HepG2 (cell line): ENCODE results near the gene ZBTB22. TPM values are rescaled to one million over a fixed set of nuclear protein-coding genes. Genes with fewer than 3 reads are reported as not detected.

Experiments used
- HDAC1 ChIP-seq: sonication (generic); formaldehyde crosslinking; IDR thresholded peaks from 2 replicates; pipeline ENCODE4 v1.5.1; 2020; ENCODE audit warnings: mild to moderate bottlenecking, missing genetic modification reagents
- HOXA5 ChIP-seq: sonication (generic); formaldehyde crosslinking; IDR thresholded peaks from 2 replicates; pipeline ENCODE4 v1.4.0; 2020; ENCODE audit warnings: missing genetic modification reagents
- IRF2 ChIP-seq: IDR thresholded peaks from 2 replicates; pipeline ENCODE4 v1.6.1; 2018; ENCODE audit warnings: missing genetic modification reagents, missing compliant biosample characterization
- JUN ChIP-seq: sonication (generic); formaldehyde crosslinking; IDR thresholded peaks from 2 replicates; pipeline ENCODE4 v1.4.0; 2020; ENCODE audit warnings: mild to moderate bottlenecking, missing genetic modification reagents
- MAFK ChIP-seq, 2 experiments: IDR thresholded peaks in 1 of 2; conservative IDR thresholded peaks in 1 of 2; 2 replicates each; pipeline ENCODE4 v1.6.1; 2011; ENCODE audit warnings: improper control_type of control experiment in 2 of 2, low read length in 2 of 2
- RAD21 ChIP-seq: fragments of 450-650 bp; formaldehyde crosslinking; IDR thresholded peaks from 2 replicates; pipeline ENCODE4 v1.5.0; 2020; ENCODE audit warnings: mild to moderate bottlenecking
- SP2 ChIP-seq: sonication (generic); formaldehyde crosslinking; IDR thresholded peaks from 2 replicates; pipeline ENCODE4 v1.5.1; 2020; ENCODE audit warnings: mild to moderate bottlenecking, missing genetic modification reagents
- TOPORS ChIP-seq: sonication (generic); formaldehyde crosslinking; IDR thresholded peaks from 2 replicates; pipeline ENCODE4 v1.8.0; 2023; ENCODE audit warnings: mild to moderate bottlenecking, missing genetic modification reagents
- TSC22D2 ChIP-seq: sonication (generic); formaldehyde crosslinking; IDR thresholded peaks from 2 replicates; pipeline ENCODE4 v1.5.1; 2020; ENCODE audit warnings: missing genetic modification reagents, mild to moderate bottlenecking, borderline replicate concordance
- USF2 ChIP-seq, 2 experiments: sonication (generic) in 1 of 2; formaldehyde crosslinking in 1 of 2; IDR thresholded peaks; 2 replicates each; pipeline versions ENCODE4 v1.5.1 to v1.6.1; 2011 to 2020; ENCODE audit warnings: borderline replicate concordance in 1 of 2, low read depth in 1 of 2, low read length in 1 of 2, mild to moderate bottlenecking in 1 of 2, missing genetic modification reagents in 1 of 2, moderate library complexity in 1 of 2
- ZFP82 ChIP-seq: sonication (generic); formaldehyde crosslinking; IDR thresholded peaks from 2 replicates; pipeline ENCODE4 v1.5.1; 2020; ENCODE audit warnings: mild to moderate bottlenecking, missing genetic modification reagents, borderline replicate concordance
- ZNF124 ChIP-seq: sonication (generic); formaldehyde crosslinking; IDR thresholded peaks from 2 replicates; pipeline ENCODE4 v1.4.0; 2020; ENCODE audit warnings: missing genetic modification reagents
- ZNF558 ChIP-seq: sonication (generic); formaldehyde crosslinking; IDR thresholded peaks from 2 replicates; pipeline ENCODE4 v1.9.0; 2022; ENCODE audit warnings: mild to moderate bottlenecking, missing genetic modification reagents, borderline replicate concordance
- ZNF672 ChIP-seq: sonication (generic); formaldehyde crosslinking; IDR thresholded peaks from 2 replicates; pipeline ENCODE4 v1.8.1; 2022; ENCODE audit warnings: missing genetic modification reagents
- polyA plus RNA-seq, 8 experiments: library from polyadenylated mRNA; depleted of rRNA in 3 of 8; stranded (reverse) in 7 of 8; unstranded in 1 of 8; fragments of >200 nt; fragmentation: Illumina TruSeq in 4 of 8; extraction: Trizol in 4 of 8; gene quantifications; 2 replicates each; pipeline versions ENCODE4 v1.2.1 to v1.2.3, GENCODE V29; 2011 to 2016; ENCODE audit warnings: low read depth in 4 of 8, missing spikeins in 1 of 8, mixed read lengths in 1 of 8; ENCODE audit not compliant: insufficient read depth in 1 of 8
- total RNA-seq, 5 experiments: library from RNA; depleted of rRNA; stranded (reverse); fragments of >200 nt; fragmentation: Illumina TruSeq; extraction: Trizol; gene quantifications; 2 replicates each; pipeline ENCODE4 v1.2.3, GENCODE V29; 2016; ENCODE audit warnings: low read depth in 1 of 5
- TF ChIP-seq, protein P1 (sequence below): sonication (generic); formaldehyde crosslinking; IDR thresholded peaks from 2 replicates; pipeline ENCODE4 v1.5.0; 2020; ENCODE audit warnings: mild to moderate bottlenecking, missing genetic modification reagents, moderate library complexity
- TF ChIP-seq, protein P2 (sequence below): sonication (generic); formaldehyde crosslinking; conservative IDR thresholded peaks from 2 replicates; pipeline ENCODE4 v1.4.0; 2020; ENCODE audit warnings: missing genetic modification reagents
- TF ChIP-seq, protein P3 (sequence below): sonication (generic); formaldehyde crosslinking; IDR thresholded peaks from 2 replicates; pipeline ENCODE4; 2020; ENCODE audit warnings: missing genetic modification reagents, mild to moderate bottlenecking, borderline replicate concordance

Gene ZBTB22
- total and polyA plus RNA-seq, 2 of the 13 experiments (the other 11 are each of a cell fraction or from before 2014, with no cell fraction given) = 8.0 to 10.6 TPM

- TF ChIP-seq, protein P1, sequence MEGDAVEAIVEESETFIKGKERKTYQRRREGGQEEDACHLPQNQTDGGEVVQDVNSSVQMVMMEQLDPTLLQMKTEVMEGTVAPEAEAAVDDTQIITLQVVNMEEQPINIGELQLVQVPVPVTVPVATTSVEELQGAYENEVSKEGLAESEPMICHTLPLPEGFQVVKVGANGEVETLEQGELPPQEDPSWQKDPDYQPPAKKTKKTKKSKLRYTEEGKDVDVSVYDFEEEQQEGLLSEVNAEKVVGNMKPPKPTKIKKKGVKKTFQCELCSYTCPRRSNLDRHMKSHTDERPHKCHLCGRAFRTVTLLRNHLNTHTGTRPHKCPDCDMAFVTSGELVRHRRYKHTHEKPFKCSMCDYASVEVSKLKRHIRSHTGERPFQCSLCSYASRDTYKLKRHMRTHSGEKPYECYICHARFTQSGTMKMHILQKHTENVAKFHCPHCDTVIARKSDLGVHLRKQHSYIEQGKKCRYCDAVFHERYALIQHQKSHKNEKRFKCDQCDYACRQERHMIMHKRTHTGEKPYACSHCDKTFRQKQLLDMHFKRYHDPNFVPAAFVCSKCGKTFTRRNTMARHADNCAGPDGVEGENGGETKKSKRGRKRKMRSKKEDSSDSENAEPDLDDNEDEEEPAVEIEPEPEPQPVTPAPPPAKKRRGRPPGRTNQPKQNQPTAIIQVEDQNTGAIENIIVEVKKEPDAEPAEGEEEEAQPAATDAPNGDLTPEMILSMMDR (CRISPR knock-in tag) = peak; percentile 83
- TF ChIP-seq ZNF124 (CRISPR knock-in tag) (0 out of 2 replicates have a peak, but pooled peaks have one; percentile 45), RAD21 (CRISPR knock-in tag) (peak; percentile 59; the same call in 1 of the 2 replicates), HOXA5 (CRISPR knock-in tag) (no peak), ZFP82 (CRISPR knock-in tag) (no peak), ZNF672 (no peak), TSC22D2 (CRISPR knock-in tag) (no peak), MAFK (conservative IDR thresholded peaks at IDR 0.05 in 1 of 2, IDR thresholded peaks at IDR 0.05 in 1 of 2; ENCODE audit: low read length in 2 of 2) (no peak), ZNF558 (CRISPR knock-in tag) (no peak), SP2 (no peak), HDAC1 (CRISPR knock-in tag) (0 out of 2 replicates have a peak, but pooled peaks have one; percentile 27), TOPORS (CRISPR knock-in tag) (no peak), IRF2 (peak; percentile 38; the same call in 1 of the 2 replicates), USF2 (IDR thresholded peaks at IDR 0.05; ENCODE audit: low read depth, low read length) (no peak), USF2 (CRISPR knock-in tag; IDR thresholded peaks at IDR 0.05; ENCODE audit: borderline replicate concordance) (no peak), JUN (CRISPR knock-in tag) (no peak)
- TF ChIP-seq, protein P2, sequence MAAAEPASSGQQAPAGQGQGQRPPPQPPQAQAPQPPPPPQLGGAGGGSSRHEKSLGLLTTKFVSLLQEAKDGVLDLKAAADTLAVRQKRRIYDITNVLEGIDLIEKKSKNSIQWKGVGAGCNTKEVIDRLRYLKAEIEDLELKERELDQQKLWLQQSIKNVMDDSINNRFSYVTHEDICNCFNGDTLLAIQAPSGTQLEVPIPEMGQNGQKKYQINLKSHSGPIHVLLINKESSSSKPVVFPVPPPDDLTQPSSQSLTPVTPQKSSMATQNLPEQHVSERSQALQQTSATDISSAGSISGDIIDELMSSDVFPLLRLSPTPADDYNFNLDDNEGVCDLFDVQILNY (CRISPR knock-in tag) = no peak
- TF ChIP-seq, protein P3, sequence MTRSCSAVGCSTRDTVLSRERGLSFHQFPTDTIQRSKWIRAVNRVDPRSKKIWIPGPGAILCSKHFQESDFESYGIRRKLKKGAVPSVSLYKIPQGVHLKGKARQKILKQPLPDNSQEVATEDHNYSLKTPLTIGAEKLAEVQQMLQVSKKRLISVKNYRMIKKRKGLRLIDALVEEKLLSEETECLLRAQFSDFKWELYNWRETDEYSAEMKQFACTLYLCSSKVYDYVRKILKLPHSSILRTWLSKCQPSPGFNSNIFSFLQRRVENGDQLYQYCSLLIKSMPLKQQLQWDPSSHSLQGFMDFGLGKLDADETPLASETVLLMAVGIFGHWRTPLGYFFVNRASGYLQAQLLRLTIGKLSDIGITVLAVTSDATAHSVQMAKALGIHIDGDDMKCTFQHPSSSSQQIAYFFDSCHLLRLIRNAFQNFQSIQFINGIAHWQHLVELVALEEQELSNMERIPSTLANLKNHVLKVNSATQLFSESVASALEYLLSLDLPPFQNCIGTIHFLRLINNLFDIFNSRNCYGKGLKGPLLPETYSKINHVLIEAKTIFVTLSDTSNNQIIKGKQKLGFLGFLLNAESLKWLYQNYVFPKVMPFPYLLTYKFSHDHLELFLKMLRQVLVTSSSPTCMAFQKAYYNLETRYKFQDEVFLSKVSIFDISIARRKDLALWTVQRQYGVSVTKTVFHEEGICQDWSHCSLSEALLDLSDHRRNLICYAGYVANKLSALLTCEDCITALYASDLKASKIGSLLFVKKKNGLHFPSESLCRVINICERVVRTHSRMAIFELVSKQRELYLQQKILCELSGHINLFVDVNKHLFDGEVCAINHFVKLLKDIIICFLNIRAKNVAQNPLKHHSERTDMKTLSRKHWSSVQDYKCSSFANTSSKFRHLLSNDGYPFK = no peak
These were observed 27.5 kb upstream of the ZBTB22 start (continued) for GRCh38 chr6:33344701-33345697.
